Mesenchymal stem cell (in vitro differentiated cells and primary cell): ENCODE results near the gene LY6G6D.

Experiments used
- DNase-seq: peaks from one replicate; pipeline ENCODE4 v3.0.0-alpha.2; 2013
- H2AFZ ChIP-seq: one replicate; pipeline ENCODE4 v1.6.1; 2013; ENCODE audit warnings: low read depth, mild to moderate bottlenecking, control low read depth, inconsistent platforms, low read length, moderate library complexity
- H2AK5ac ChIP-seq: 2 replicates; pipeline ENCODE4 v1.6.1; 2013; ENCODE audit warnings: low read length, moderate library complexity, mild to moderate bottlenecking, inconsistent platforms; ENCODE audit not compliant: severe bottlenecking
- H2BK120ac ChIP-seq: one replicate; pipeline ENCODE4 v1.6.1; 2013; ENCODE audit warnings: low read depth, mild to moderate bottlenecking, inconsistent platforms, low read length, moderate library complexity
- H2BK12ac ChIP-seq, 2 experiments: one replicate each; pipeline ENCODE4 v1.6.1; 2013; ENCODE audit warnings: inconsistent platforms in 2 of 2, low read length in 2 of 2, mild to moderate bottlenecking in 2 of 2, moderate library complexity in 2 of 2, control low read depth in 1 of 2
- H2BK15ac ChIP-seq: one replicate; pipeline ENCODE4 v1.6.1; 2013; ENCODE audit warnings: mild to moderate bottlenecking, low read depth, inconsistent platforms; ENCODE audit not compliant: poor library complexity, severe bottlenecking
- H2BK5ac ChIP-seq: 2 replicates; pipeline ENCODE4 v1.6.1; 2013; ENCODE audit warnings: low read depth, mild to moderate bottlenecking, low read length, control low read depth, inconsistent platforms; ENCODE audit not compliant: poor library complexity, severe bottlenecking
- H3K14ac ChIP-seq, 2 experiments: one replicate each; pipeline ENCODE4 v1.6.1; 2013; ENCODE audit warnings: inconsistent platforms in 2 of 2, low read length in 2 of 2, control low read depth in 1 of 2, mild to moderate bottlenecking in 1 of 2, moderate library complexity in 1 of 2
- H3K18ac ChIP-seq, 2 experiments: one replicate each; pipeline ENCODE4 v1.6.1; 2013; ENCODE audit warnings: inconsistent platforms in 2 of 2, low read length in 2 of 2, control low read depth in 1 of 2, low read depth in 1 of 2, mild to moderate bottlenecking in 1 of 2
- H3K23ac ChIP-seq, 2 experiments: one replicate each; pipeline ENCODE4 v1.6.1; 2013; ENCODE audit warnings: inconsistent platforms in 2 of 2, low read length in 2 of 2, mild to moderate bottlenecking in 2 of 2, moderate library complexity in 2 of 2, control low read depth in 1 of 2
- H3K27ac ChIP-seq: 2 replicates; pipeline ENCODE4 v1.5.1; 2013; ENCODE audit warnings: mild to moderate bottlenecking, moderate library complexity, low read length, control low read depth, inconsistent platforms; ENCODE audit not compliant: poor library complexity, severe bottlenecking
- H3K27me3 ChIP-seq, 2 experiments: 2 replicates each; pipeline versions ENCODE4 v1.6.1 to v1.7.0; 2013; ENCODE audit warnings: low read length in 2 of 2, mild to moderate bottlenecking in 2 of 2, moderate library complexity in 2 of 2, control low read depth in 1 of 2, inconsistent platforms in 1 of 2; ENCODE audit not compliant: control insufficient read depth in 1 of 2, insufficient read depth in 1 of 2
- H3K36me3 ChIP-seq, 2 experiments: 2 replicates each; pipeline versions ENCODE4 v1.6.1 to v1.7.0; 2013; ENCODE audit warnings: low read length in 2 of 2, control low read depth in 1 of 2, inconsistent platforms in 1 of 2, low read depth in 1 of 2, mild to moderate bottlenecking in 1 of 2; ENCODE audit not compliant: insufficient read depth in 2 of 2, control insufficient read depth in 1 of 2
- H3K4ac ChIP-seq, 2 experiments: one replicate each; pipeline ENCODE4 v1.6.1; 2013; ENCODE audit warnings: inconsistent platforms in 2 of 2, low read length in 2 of 2, mild to moderate bottlenecking in 2 of 2, moderate library complexity in 2 of 2, control low read depth in 1 of 2, low read depth in 1 of 2
- H3K4me1 ChIP-seq: 2 replicates; pipeline ENCODE4 v1.6.1; 2013; ENCODE audit warnings: low read depth, low read length, control low read depth; ENCODE audit not compliant: control insufficient read depth, insufficient read depth
- H3K4me2 ChIP-seq: 2 replicates; pipeline ENCODE4 v1.6.1; 2013; ENCODE audit warnings: low read length, mild to moderate bottlenecking, inconsistent platforms; ENCODE audit not compliant: poor library complexity, severe bottlenecking
- H3K4me3 ChIP-seq, 2 experiments: 2 replicates each; pipeline versions ENCODE4 v1.5.1 to v1.7.0; 2013; ENCODE audit warnings: low read length in 2 of 2, mild to moderate bottlenecking in 2 of 2, control low read depth in 1 of 2, low read depth in 1 of 2; ENCODE audit not compliant: insufficient read depth in 1 of 2
- H3K79me1 ChIP-seq: replicated peaks from 2 replicates; pipeline ENCODE4 v1.6.1; 2013; ENCODE audit warnings: mild to moderate bottlenecking, control low read depth, low read length, inconsistent platforms; ENCODE audit not compliant: poor library complexity, severe bottlenecking
- H3K9ac ChIP-seq: 2 replicates; pipeline ENCODE4 v1.7.0; 2013; ENCODE audit warnings: mild to moderate bottlenecking, low read length, moderate library complexity
- H3K9me3 ChIP-seq: 2 replicates; pipeline ENCODE4 v1.7.0; 2013; ENCODE audit warnings: mild to moderate bottlenecking, low read length; ENCODE audit not compliant: control insufficient read depth
- H4K8ac ChIP-seq: one replicate; pipeline ENCODE4 v1.6.1; 2013; ENCODE audit warnings: inconsistent platforms, mild to moderate bottlenecking, low read length, moderate library complexity
- H4K91ac ChIP-seq: one replicate; pipeline ENCODE4 v1.6.1; 2013; ENCODE audit warnings: mild to moderate bottlenecking, low read length, inconsistent platforms
- WGBS: methylation state at CpG from one replicate; pipeline ENCODE4 v1.1.7; 2013; ENCODE audit warnings: mixed read lengths; 5-methylcytosine and 5-hydroxymethylcytosine counted together

LY6G6D gene

GRCh38 chr6:31736768-31737314 is 21.7 kb downstream of the LY6G6D start:
- peaks cover 21 to 31% of the 10 kb centered on the region in 2 experiments for H3K36me3 ChIP-seq
- peak overlapping the region; percentile 77 for H2BK15ac ChIP-seq
- peaks cover 2% of the 10 kb centered on the region for H3K79me1 ChIP-seq
- H3K18ac ChIP-seq: peak overlapping the region; percentile 87 to 98
- H2AFZ ChIP-seq: no peak overlapping the region
- H4K8ac ChIP-seq: peak overlapping the region; percentile 88
- H2BK120ac ChIP-seq: peak overlapping the region; percentile 83
- DNase-seq: no peak
- H3K4ac ChIP-seq: peak overlapping the region; percentile 98
- H3K9ac ChIP-seq: peak overlapping the region; percentile 100
- H3K14ac ChIP-seq: peak overlapping the region; percentile 89 to 96
- WGBS: 47% methylated on average over 8 of the region's 10 CpGs
- H3K23ac ChIP-seq: peak overlapping the region in 1 of 2 experiments; percentile 81
- H2BK5ac ChIP-seq: no peak overlapping the region
- peak overlapping the region; percentile 94 to 99 for H2BK12ac ChIP-seq
- no peaks in the 10 kb centered on the region for H3K9me3 ChIP-seq
- no peaks in the 10 kb centered on the region for H3K27me3 ChIP-seq
- peak overlapping the region in 1 of 2 experiments; percentile 100 for H3K4me3 ChIP-seq
- H2AK5ac ChIP-seq: peak overlapping the region; percentile 71
- H3K4me1 ChIP-seq: peaks cover 33% of the 10 kb centered on the region
- H4K91ac ChIP-seq: peak overlapping the region; percentile 85
- H3K4me2 ChIP-seq: peak overlapping the region; percentile 72
- H3K27ac ChIP-seq: peak overlapping the region; percentile 59

GRCh38 chr6:31737315-31737990 is 22.3 kb downstream of the LY6G6D start:
- H3K4me1 ChIP-seq: peaks cover 33% of the 10 kb centered on the region
- H3K79me1 ChIP-seq: peaks cover 2% of the 10 kb centered on the region
- peak overlapping the region in 1 of 2 experiments; percentile 38 for H2BK12ac ChIP-seq
- H3K36me3 ChIP-seq: peaks cover 16 to 31% of the 10 kb centered on the region in 2 experiments
- no peak overlapping the region for H3K23ac ChIP-seq
- H3K18ac ChIP-seq: peak overlapping the region; percentile 11 to 91
- H3K9ac ChIP-seq: peak overlapping the region; percentile 100
- no peak overlapping the region for H2AFZ ChIP-seq
- peak; percentile 82 for DNase-seq
- peak overlapping the region; percentile 51 to 98 for H3K4ac ChIP-seq
- H3K27ac ChIP-seq: peak overlapping the region; percentile 89
- H4K91ac ChIP-seq: peak overlapping the region; percentile 85
- peak overlapping the region; percentile 88 for H4K8ac ChIP-seq
- peak overlapping the region; percentile 47 for H2BK5ac ChIP-seq
- H2AK5ac ChIP-seq: peak overlapping the region; percentile 86
- peak overlapping the region; percentile 25 for H3K4me2 ChIP-seq
- peak overlapping the region; percentile 83 for H2BK120ac ChIP-seq
- H3K14ac ChIP-seq: no peak overlapping the region
- 21% methylated on average over 6 of the region's 7 CpGs for WGBS
- no peaks in the 10 kb centered on the region for H3K27me3 ChIP-seq
- H2BK15ac ChIP-seq: peak overlapping the region; percentile 18
- no peaks in the 10 kb centered on the region for H3K9me3 ChIP-seq
- peak overlapping the region in 1 of 2 experiments; percentile 57 for H3K4me3 ChIP-seq

GRCh38 chr6:31737991-31738979 is 23.1 kb downstream of the LY6G6D start:
- peak; percentile 94 for DNase-seq
- H4K8ac ChIP-seq: peak overlapping the region; percentile 97
- H2BK120ac ChIP-seq: peak overlapping the region; percentile 98
- peak overlapping the region; percentile 100 for H3K9ac ChIP-seq
- peak overlapping the region; percentile 98 for H2BK15ac ChIP-seq
- H3K4me3 ChIP-seq: peak overlapping the region in 1 of 2 experiments; percentile 57
- H3K4ac ChIP-seq: peak overlapping the region; percentile 98
- peaks cover 10 to 30% of the 10 kb centered on the region in 2 experiments for H3K36me3 ChIP-seq
- H3K27ac ChIP-seq: peak overlapping the region; percentile 89
- H3K18ac ChIP-seq: peak overlapping the region; percentile 84 to 96
- peak overlapping the region; percentile 67 for H2BK5ac ChIP-seq
- H3K79me1 ChIP-seq: peaks cover 2% of the 10 kb centered on the region
- peak overlapping the region; percentile 92 to 99 for H2BK12ac ChIP-seq
- H3K23ac ChIP-seq: peak overlapping the region in 1 of 2 experiments; percentile 83
- H4K91ac ChIP-seq: peak overlapping the region; percentile 95
- peak overlapping the region in 1 of 2 experiments; percentile 58 for H3K14ac ChIP-seq
- H2AK5ac ChIP-seq: peak overlapping the region; percentile 47
- no peaks in the 10 kb centered on the region for H3K9me3 ChIP-seq
- peak overlapping the region; percentile 62 for H3K4me2 ChIP-seq
- WGBS: 20% methylated on average over 5 of the region's 6 CpGs
- no peak overlapping the region for H2AFZ ChIP-seq
- H3K4me1 ChIP-seq: peaks cover 33% of the 10 kb centered on the region
- no peaks in the 10 kb centered on the region for H3K27me3 ChIP-seq
